SK-N-SH treated with all-trans-retinoic acid at 6 μM for 48 hours (cell line): ENCODE data around the gene MRPL48.
"Not testable (repeated sequence)": the region's sequence is repeated elsewhere in the genome, so short reads cannot be mapped to it uniquely, and the experiment has no call there.

ENCODE experiments used
- ATAC-seq: fragments of 200-7000 bp; cut with Tn5 transposase; 3 replicates; pipeline ENCODE4 v1.9.1; 2020; ENCODE audit warnings: mild to moderate bottlenecking, moderate library complexity
- ARNTL ChIP-seq: fragments of 450-650 bp; formaldehyde crosslinking; IDR thresholded peaks from 2 replicates; pipeline ENCODE4 v1.5.0; 2020; ENCODE audit warnings: low read depth, mild to moderate bottlenecking, moderate library complexity, borderline replicate concordance
- BACH2 ChIP-seq: fragments of 250-450 bp; sonication (Bioruptor Pico); IDR thresholded peaks from 2 replicates; pipeline ENCODE4 v1.9.0; 2021; ENCODE audit warnings: mild to moderate bottlenecking, borderline replicate concordance
- CSDC2 ChIP-seq: fragments of 250-450 bp; sonication (Bioruptor Pico); IDR thresholded peaks from 2 replicates; pipeline ENCODE4 v1.5.0; 2020; ENCODE audit warnings: mild to moderate bottlenecking, moderate library complexity
- GLIS3 ChIP-seq: fragments of 250-450 bp; sonication (Bioruptor Pico); IDR thresholded peaks from 2 replicates; pipeline ENCODE4 v1.5.0; 2020; ENCODE audit warnings: mild to moderate bottlenecking, moderate library complexity
- ISL1 ChIP-seq: fragments of 250-450 bp; sonication (Bioruptor Pico); IDR thresholded peaks from 2 replicates; pipeline ENCODE4 v2.1.2; 2022; ENCODE audit warnings: mild to moderate bottlenecking, moderate library complexity
- OSR1 ChIP-seq: fragments of 250-450 bp; sonication (Bioruptor Pico); IDR thresholded peaks from 2 replicates; pipeline ENCODE4 v1.8.0; 2022; ENCODE audit warnings: moderate library complexity, mild to moderate bottlenecking, inconsistent platforms
- PPARA ChIP-seq: fragments of 250-450 bp; sonication (Bioruptor Pico); IDR thresholded peaks from 2 replicates; pipeline ENCODE4 v1.5.0; 2020; ENCODE audit warnings: mild to moderate bottlenecking, borderline replicate concordance
- RARB ChIP-seq: fragments of 250-450 bp; sonication (Bioruptor Pico); IDR thresholded peaks from 2 replicates; pipeline ENCODE4 v1.8.0; 2021; ENCODE audit warnings: mild to moderate bottlenecking, moderate library complexity
- SNAI2 ChIP-seq: fragments of 250-450 bp; sonication (Bioruptor Pico); IDR thresholded peaks from 2 replicates; pipeline ENCODE4 v1.5.0; 2020; ENCODE audit warnings: mild to moderate bottlenecking, moderate library complexity
- ZC3H10 ChIP-seq: fragments of 250-450 bp; sonication (Bioruptor Pico); IDR thresholded peaks from 2 replicates; pipeline ENCODE4 v1.5.1; 2021; ENCODE audit warnings: mild to moderate bottlenecking, moderate library complexity
- ZFP3 ChIP-seq: fragments of 250-450 bp; sonication (Bioruptor Pico); IDR thresholded peaks from 2 replicates; pipeline ENCODE4 v1.5.0; 2020; ENCODE audit warnings: mild to moderate bottlenecking, moderate library complexity
- ZFP30 ChIP-seq: fragments of 450-650 bp; formaldehyde crosslinking; IDR thresholded peaks from 2 replicates; pipeline ENCODE4 v1.5.0; 2022; ENCODE audit warnings: mild to moderate bottlenecking, moderate library complexity
- ZNF70 ChIP-seq: fragments of 450-650 bp; formaldehyde crosslinking; IDR thresholded peaks from 2 replicates; pipeline ENCODE4 v1.5.0; 2020; ENCODE audit warnings: mild to moderate bottlenecking, moderate library complexity
- ZNF8 ChIP-seq: fragments of 450-650 bp; formaldehyde crosslinking; IDR thresholded peaks from 2 replicates; pipeline ENCODE4 v1.5.0; 2020; ENCODE audit warnings: mild to moderate bottlenecking, moderate library complexity
- TF ChIP-seq, protein P1 (sequence below): fragments of 250-450 bp; sonication (Bioruptor Pico); IDR thresholded peaks from 2 replicates; pipeline ENCODE4 v1.5.0; 2020; ENCODE audit warnings: mild to moderate bottlenecking, moderate library complexity
- TF ChIP-seq, protein P2 (sequence below): fragments of 250-450 bp; sonication (Bioruptor Pico); IDR thresholded peaks from 2 replicates; pipeline ENCODE4 v1.5.1; 2020; ENCODE audit warnings: low read depth, mild to moderate bottlenecking, moderate library complexity
- TF ChIP-seq, protein P3 (sequence below): fragments of 250-450 bp; sonication (Bioruptor Pico); IDR thresholded peaks from 2 replicates; pipeline ENCODE4 v1.5.1; 2021; ENCODE audit warnings: mild to moderate bottlenecking, moderate library complexity
- TF ChIP-seq, protein P4 (sequence below): fragments of 250-450 bp; sonication (Bioruptor Pico); IDR thresholded peaks from 2 replicates; pipeline ENCODE4 v1.8.0; 2021; ENCODE audit warnings: low read depth, mild to moderate bottlenecking, moderate library complexity, borderline replicate concordance

MRPL48 gene

DNA sequence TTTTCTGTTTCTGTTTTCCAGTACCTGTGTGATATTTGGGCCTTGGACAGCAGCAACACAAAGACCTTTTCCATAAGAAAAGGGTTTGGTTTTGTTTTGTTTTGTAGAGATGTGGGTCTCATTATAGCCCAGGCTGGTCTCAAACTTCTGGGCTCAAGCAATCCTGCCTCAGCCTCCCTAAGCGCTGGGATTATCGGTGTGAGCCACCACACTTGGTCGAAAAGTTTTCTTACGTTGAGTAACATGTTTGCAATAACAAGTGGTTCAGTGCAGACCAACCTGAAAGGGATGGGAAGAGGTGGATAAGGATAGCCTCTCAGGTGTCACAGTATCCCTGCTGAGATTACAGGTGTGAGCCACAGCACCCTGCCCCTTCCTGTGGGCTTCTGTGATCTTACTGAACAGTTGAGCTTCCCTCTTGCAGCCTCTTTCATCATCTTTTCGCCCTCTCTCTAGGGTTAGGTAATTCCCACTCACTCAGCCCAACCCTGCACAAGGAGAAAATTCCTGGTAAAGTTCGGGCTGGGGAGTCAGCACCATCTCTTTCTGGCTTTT lies 3.5 kb upstream of the MRPL48 start:
- no peak for ATAC-seq
- TF ChIP-seq PPARA (CRISPR knock-in tag) (no peak), SNAI2 (CRISPR knock-in tag) (no peak), ZFP3 (CRISPR knock-in tag) (no peak), GLIS3 (CRISPR knock-in tag) (no peak), CSDC2 (no peak), BACH2 (CRISPR knock-in tag) (no peak), OSR1 (no peak), ZFP30 (no peak), RARB (no peak), ZC3H10 (CRISPR knock-in tag) (no peak), ZNF8 (CRISPR knock-in tag) (no peak)
- TF ChIP-seq, protein P1, sequence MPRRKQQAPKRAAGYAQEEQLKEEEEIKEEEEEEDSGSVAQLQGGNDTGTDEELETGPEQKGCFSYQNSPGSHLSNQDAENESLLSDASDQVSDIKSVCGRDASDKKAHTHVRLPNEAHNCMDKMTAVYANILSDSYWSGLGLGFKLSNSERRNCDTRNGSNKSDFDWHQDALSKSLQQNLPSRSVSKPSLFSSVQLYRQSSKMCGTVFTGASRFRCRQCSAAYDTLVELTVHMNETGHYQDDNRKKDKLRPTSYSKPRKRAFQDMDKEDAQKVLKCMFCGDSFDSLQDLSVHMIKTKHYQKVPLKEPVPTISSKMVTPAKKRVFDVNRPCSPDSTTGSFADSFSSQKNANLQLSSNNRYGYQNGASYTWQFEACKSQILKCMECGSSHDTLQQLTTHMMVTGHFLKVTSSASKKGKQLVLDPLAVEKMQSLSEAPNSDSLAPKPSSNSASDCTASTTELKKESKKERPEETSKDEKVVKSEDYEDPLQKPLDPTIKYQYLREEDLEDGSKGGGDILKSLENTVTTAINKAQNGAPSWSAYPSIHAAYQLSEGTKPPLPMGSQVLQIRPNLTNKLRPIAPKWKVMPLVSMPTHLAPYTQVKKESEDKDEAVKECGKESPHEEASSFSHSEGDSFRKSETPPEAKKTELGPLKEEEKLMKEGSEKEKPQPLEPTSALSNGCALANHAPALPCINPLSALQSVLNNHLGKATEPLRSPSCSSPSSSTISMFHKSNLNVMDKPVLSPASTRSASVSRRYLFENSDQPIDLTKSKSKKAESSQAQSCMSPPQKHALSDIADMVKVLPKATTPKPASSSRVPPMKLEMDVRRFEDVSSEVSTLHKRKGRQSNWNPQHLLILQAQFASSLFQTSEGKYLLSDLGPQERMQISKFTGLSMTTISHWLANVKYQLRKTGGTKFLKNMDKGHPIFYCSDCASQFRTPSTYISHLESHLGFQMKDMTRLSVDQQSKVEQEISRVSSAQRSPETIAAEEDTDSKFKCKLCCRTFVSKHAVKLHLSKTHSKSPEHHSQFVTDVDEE (CRISPR knock-in tag) = no peak
- TF ChIP-seq, protein P2, sequence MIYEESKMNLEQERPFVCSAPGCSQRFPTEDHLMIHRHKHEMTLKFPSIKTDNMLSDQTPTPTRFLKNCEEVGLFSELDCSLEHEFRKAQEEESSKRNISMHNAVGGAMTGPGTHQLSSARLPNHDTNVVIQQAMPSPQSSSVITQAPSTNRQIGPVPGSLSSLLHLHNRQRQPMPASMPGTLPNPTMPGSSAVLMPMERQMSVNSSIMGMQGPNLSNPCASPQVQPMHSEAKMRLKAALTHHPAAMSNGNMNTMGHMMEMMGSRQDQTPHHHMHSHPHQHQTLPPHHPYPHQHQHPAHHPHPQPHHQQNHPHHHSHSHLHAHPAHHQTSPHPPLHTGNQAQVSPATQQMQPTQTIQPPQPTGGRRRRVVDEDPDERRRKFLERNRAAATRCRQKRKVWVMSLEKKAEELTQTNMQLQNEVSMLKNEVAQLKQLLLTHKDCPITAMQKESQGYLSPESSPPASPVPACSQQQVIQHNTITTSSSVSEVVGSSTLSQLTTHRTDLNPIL (CRISPR knock-in tag) = no peak
- TF ChIP-seq, protein P3, sequence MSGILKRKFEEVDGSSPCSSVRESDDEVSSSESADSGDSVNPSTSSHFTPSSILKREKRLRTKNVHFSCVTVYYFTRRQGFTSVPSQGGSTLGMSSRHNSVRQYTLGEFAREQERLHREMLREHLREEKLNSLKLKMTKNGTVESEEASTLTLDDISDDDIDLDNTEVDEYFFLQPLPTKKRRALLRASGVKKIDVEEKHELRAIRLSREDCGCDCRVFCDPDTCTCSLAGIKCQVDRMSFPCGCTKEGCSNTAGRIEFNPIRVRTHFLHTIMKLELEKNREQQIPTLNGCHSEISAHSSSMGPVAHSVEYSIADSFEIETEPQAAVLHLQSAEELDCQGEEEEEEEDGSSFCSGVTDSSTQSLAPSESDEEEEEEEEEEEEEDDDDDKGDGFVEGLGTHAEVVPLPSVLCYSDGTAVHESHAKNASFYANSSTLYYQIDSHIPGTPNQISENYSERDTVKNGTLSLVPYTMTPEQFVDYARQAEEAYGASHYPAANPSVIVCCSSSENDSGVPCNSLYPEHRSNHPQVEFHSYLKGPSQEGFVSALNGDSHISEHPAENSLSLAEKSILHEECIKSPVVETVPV (CRISPR knock-in tag) = no peak

DNA sequence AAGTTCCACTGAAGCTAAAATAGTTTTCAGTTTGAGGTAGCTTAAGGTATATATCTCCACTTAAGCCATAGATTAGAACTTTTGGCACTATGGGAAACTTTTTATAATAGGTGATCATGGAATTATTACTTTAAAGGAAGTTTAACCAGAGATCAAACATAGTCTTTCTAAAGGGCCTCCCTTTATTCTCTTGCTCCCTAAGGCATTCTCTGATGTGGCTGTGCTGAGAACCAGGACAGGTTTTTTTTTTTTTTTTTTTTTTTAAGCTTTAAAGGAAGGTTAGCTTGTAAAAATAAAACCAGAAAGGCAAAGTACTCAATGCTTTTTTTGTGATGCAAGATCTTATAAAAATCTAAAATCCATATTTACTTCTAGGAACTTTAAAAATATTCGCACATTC lies 2.9 kb upstream of the MRPL48 start:
- no peak for TF ChIP-seq ISL1 (CRISPR knock-in tag)
- TF ChIP-seq ARNTL (CRISPR knock-in tag) = no peak
- TF ChIP-seq ZFP30 = no peak
- TF ChIP-seq BACH2 (CRISPR knock-in tag) = no peak
- TF ChIP-seq ZC3H10 (CRISPR knock-in tag) = no peak
- TF ChIP-seq ZFP3 (CRISPR knock-in tag) = no peak
- TF ChIP-seq, all 23 proteins: peak for 0
- no peak for ATAC-seq

DNA sequence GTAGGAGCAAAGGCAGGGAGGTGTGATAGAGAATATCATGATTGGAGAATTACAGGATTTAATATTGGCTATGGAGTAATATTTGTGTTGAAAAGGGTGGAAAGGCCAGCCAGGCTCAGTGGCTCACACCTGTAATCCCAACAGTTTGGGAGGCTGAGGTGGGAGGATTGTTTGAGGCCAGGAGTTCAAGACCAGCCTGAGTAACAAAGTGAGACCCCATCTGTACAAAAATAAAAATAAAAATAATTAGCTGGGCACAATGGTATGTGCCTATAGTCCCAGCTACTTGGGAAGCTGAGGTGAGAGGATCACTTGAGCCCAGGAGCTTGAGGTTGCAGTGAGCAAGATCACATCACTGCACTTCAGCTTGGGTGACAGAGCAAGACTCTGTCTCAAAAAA lies 2.2 kb upstream of the MRPL48 start:
- not testable (repeated sequence) for ATAC-seq

DNA sequence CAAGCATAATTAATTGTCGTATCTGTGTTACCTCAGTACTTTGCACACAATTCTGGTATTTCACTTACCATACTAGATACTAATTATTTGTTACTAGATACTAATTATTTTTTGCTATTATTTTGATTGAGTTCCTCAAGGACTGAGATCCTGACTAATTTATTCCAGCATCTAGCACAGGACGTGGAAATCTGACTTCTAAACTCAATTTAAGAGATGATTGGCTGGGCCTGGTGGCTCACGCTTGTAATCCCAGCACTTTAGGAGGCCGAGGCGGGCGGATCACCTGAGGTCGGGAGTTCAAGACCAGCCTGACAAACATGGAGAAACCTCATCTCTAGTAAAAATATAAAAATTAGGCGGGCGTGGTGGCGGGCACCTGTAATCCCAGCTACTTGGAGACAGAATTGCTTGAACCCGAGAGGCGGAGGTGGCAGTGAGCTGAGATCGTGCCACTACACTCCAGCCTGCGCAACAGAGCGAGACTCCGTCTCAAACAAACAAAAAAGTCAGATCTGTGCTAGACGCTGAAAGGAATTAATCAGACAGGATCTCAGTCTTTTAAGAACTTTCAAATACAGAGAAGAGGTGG lies 527 bp upstream of the MRPL48 start:
- TF ChIP-seq PPARA (CRISPR knock-in tag) (no peak), GLIS3 (CRISPR knock-in tag) (no peak), ZNF70 (CRISPR knock-in tag) (no peak), CSDC2 (no peak), BACH2 (CRISPR knock-in tag) (no peak), ZFP3 (CRISPR knock-in tag) (no peak)
- TF ChIP-seq, protein P2 (CRISPR knock-in tag) = no peak
- TF ChIP-seq, protein P1 (CRISPR knock-in tag) = no peak
- TF ChIP-seq, protein P4, sequence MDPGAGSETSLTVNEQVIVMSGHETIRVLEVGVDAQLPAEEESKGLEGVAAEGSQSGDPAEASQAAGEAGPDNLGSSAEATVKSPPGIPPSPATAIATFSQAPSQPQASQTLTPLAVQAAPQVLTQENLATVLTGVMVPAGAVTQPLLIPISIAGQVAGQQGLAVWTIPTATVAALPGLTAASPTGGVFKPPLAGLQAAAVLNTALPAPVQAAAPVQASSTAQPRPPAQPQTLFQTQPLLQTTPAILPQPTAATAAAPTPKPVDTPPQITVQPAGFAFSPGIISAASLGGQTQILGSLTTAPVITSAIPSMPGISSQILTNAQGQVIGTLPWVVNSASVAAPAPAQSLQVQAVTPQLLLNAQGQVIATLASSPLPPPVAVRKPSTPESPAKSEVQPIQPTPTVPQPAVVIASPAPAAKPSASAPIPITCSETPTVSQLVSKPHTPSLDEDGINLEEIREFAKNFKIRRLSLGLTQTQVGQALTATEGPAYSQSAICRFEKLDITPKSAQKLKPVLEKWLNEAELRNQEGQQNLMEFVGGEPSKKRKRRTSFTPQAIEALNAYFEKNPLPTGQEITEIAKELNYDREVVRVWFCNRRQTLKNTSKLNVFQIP (CRISPR knock-in tag) = no peak
- peak; percentile 4 for ATAC-seq
